Calu3 (cell line): ENCODE results near the gene PEPD. TPM values are rescaled to one million over a fixed set of nuclear protein-coding genes. Genes with fewer than 3 reads are reported as not detected.

Experiments
- BruUV-seq: library from RNA; stranded (reverse); fragments of 400-500 nt; replicated peaks from 2 replicates; lab custom pipeline; 2021; lab: Mats Ljungman, UMichigan
- CTCF ChIA-PET: fragments of 300-600 bp; sonication (Branson Sonifier 250); formaldehyde crosslinking; loops from one replicate; lab custom pipeline; 2022; ENCODE audit warnings: antibody characterized with exemption; lab: Charles Lee
- DNase-seq: peaks from one replicate; pipeline ENCODE4 v3.0.0; 2022
- H3K27ac Mint-ChIP-seq: one replicate; pipeline ENCODE4 v1.8.0; 2022; ENCODE audit warnings: mixed read lengths; ENCODE audit not compliant: unreplicated experiment
- H3K27me3 Mint-ChIP-seq: one replicate; pipeline ENCODE4 v1.8.0; 2022; ENCODE audit warnings: mixed read lengths; ENCODE audit not compliant: unreplicated experiment
- H3K36me3 Mint-ChIP-seq: one replicate; pipeline ENCODE4 v1.8.0; 2022; ENCODE audit warnings: mild to moderate bottlenecking, moderate library complexity, mixed read lengths; ENCODE audit not compliant: insufficient read depth, unreplicated experiment
- H3K4me1 Mint-ChIP-seq: one replicate; pipeline ENCODE4 v1.8.0; 2022; ENCODE audit warnings: mild to moderate bottlenecking, low read depth, mixed read lengths; ENCODE audit not compliant: unreplicated experiment
- H3K4me3 Mint-ChIP-seq: one replicate; pipeline ENCODE4 v1.8.0; 2022; ENCODE audit warnings: mild to moderate bottlenecking, low read depth, moderate library complexity, mixed read lengths; ENCODE audit not compliant: unreplicated experiment
- H3K9me3 Mint-ChIP-seq: one replicate; pipeline ENCODE4 v1.8.0; 2022; ENCODE audit warnings: low read depth, mixed read lengths; ENCODE audit not compliant: unreplicated experiment
- CTCF ChIP-seq: fragments of 200-600 bp; IDR thresholded peaks from one replicate; pipeline ENCODE4 v1.8.0; 2022; ENCODE audit warnings: antibody characterized with exemption; ENCODE audit not compliant: unreplicated experiment
- intact Hi-C: fragments of 100-400 bp; cut with micrococcal nuclease; formaldehyde crosslinking; loops from one replicate; pipeline ENCODE4 v1.10.0; 2022; ENCODE audit not compliant: unreplicated experiment
- total RNA-seq: library from RNA; stranded (reverse); gene quantifications from 2 replicates; pipeline ENCODE4 v1.2.3, GENCODE V29; 2022

Gene PEPD
- total RNA-seq, 1 experiment from 2014 or later, result 65.5 TPM

GRCh38 chr19:33459222-33460090 is 62.1 kb downstream of the PEPD start:
- CTCF ChIA-PET, result no interaction called here
- H3K9me3 Mint-ChIP-seq, result no peaks in the 10 kb centered on the region
- no TSS peak for BruUV-seq
- intact Hi-C loops, result no loop called here
- H3K36me3 Mint-ChIP-seq, result no peaks in the 10 kb centered on the region
- no peaks in the 10 kb centered on the region for H3K4me1 Mint-ChIP-seq
- no peak for DNase-seq
- H3K27ac Mint-ChIP-seq, result no peak overlapping the region
- no peaks in the 10 kb centered on the region for H3K27me3 Mint-ChIP-seq
- TF ChIP-seq CTCF, result no peak
- no peak overlapping the region for H3K4me3 Mint-ChIP-seq

GRCh38 chr19:33458807-33459206 is 62.8 kb downstream of the PEPD start:
- Mint-ChIP-seq H3K9me3 (no peaks in the 10 kb centered on the region), H3K27me3 (no peaks in the 10 kb centered on the region), H3K4me3 (no peak overlapping the region), H3K4me1 (no peaks in the 10 kb centered on the region), H3K27ac (no peak overlapping the region), H3K36me3 (no peaks in the 10 kb centered on the region)
- TF ChIP-seq CTCF, result no peak
- DNase-seq, result no peak
- BruUV-seq, result no TSS peak
- CTCF ChIA-PET, result no interaction called here
- intact Hi-C loops, result no loop called here

GRCh38 chr19:33458171-33458633 is 63.4 kb downstream of the PEPD start:
- no TSS peak for BruUV-seq
- intact Hi-C loops, result no loop called here
- no peak for DNase-seq

GRCh38 chr19:33456845-33457220 is 64.8 kb downstream of the PEPD start:
- BruUV-seq, result no TSS peak
- CTCF ChIA-PET, result interaction anchor here (0.6 kb wide), 1 partner anchor 220 kb away, joined by 4 read pairs; no protein-coding TSS in a partner anchor
- DNase-seq, result no peak

More at GRCh38 chr19:33458171-33458633, 63.4 kb downstream of the PEPD start:
- Mint-ChIP-seq H3K9me3 (no peaks in the 10 kb centered on the region), H3K4me1 (no peaks in the 10 kb centered on the region), H3K27me3 (no peaks in the 10 kb centered on the region), H3K4me3 (no peak overlapping the region), H3K36me3 (no peaks in the 10 kb centered on the region), H3K27ac (no peak overlapping the region)
- no peak for TF ChIP-seq CTCF
- CTCF ChIA-PET, result no interaction called here

More at GRCh38 chr19:33456845-33457220, 64.8 kb downstream of the PEPD start:
- H3K27ac Mint-ChIP-seq, result no peak overlapping the region
- no peak overlapping the region for H3K4me3 Mint-ChIP-seq
- H3K36me3 Mint-ChIP-seq, result no peaks in the 10 kb centered on the region
- intact Hi-C loops, result no loop called here
- no peak for TF ChIP-seq CTCF
- H3K27me3 Mint-ChIP-seq, result no peaks in the 10 kb centered on the region
- H3K9me3 Mint-ChIP-seq, result no peaks in the 10 kb centered on the region
- H3K4me1 Mint-ChIP-seq, result no peaks in the 10 kb centered on the region
